Measurements from ENCODE around the gene FAU. TPM values are rescaled to one million over a fixed set of nuclear protein-coding genes. Genes with fewer than 3 reads are reported as not detected.

Gene FAU
- total and polyA plus RNA-seq, 2 of the 13 experiments (the other 11 are each of a cell fraction or from before 2014, with no cell fraction given): 374 to 869 TPM

DNA sequence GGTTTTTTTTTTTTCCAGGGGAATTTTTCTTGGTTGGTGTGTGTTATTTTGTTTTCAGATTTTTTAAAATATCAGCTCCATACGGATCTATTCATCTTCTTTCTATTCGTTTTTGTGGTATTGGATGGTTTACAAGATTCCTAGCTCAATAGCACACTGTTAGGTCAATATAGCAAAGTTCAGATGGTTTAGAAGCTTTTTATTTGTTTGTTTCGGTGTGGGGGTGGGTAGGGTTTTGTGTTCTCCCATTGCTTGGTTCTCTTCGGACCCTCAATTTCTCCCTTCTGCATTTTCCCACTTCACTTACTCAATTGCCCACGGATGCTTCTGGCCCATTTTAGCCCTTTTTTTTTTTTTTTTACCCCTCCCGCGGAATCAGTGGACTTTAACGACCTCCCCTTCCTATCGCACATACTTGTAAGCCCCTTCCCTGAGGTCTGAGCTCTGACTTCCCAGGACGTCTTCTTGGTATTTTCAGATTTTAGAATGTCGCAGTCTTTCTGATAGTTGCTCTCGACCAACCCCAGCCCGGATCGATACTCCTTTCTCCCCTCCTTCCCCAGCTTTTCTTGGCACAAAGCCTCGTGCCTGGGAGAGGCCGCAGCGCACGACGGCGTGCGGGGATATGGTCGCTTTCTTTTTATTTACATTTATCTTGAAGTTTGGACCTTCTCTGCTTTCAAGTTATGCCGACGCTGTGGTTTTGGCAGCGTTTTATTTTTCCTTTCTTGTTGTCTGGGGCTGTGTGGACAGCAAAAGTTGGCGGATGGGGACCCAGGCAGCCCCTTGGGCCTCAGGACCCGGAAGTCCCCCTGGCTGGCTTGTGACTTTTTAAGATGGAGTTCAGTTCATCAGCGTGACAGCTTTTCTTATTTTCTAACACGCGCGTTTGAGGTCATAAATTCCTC lies 43.7 kb upstream of the FAU start (continued):
- TF ChIP-seq, protein P1, sequence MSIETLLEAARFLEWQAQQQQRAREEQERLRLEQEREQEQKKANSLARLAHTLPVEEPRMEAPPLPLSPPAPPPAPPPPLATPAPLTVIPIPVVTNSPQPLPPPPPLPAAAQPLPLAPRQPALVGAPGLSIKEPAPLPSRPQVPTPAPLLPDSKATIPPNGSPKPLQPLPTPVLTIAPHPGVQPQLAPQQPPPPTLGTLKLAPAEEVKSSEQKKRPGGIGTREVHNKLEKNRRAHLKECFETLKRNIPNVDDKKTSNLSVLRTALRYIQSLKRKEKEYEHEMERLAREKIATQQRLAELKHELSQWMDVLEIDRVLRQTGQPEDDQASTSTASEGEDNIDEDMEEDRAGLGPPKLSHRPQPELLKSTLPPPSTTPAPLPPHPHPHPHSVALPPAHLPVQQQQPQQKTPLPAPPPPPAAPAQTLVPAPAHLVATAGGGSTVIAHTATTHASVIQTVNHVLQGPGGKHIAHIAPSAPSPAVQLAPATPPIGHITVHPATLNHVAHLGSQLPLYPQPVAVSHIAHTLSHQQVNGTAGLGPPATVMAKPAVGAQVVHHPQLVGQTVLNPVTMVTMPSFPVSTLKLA (IDR thresholded peaks at IDR 0.05): peak; percentile 61
- TF ChIP-seq, protein P2, sequence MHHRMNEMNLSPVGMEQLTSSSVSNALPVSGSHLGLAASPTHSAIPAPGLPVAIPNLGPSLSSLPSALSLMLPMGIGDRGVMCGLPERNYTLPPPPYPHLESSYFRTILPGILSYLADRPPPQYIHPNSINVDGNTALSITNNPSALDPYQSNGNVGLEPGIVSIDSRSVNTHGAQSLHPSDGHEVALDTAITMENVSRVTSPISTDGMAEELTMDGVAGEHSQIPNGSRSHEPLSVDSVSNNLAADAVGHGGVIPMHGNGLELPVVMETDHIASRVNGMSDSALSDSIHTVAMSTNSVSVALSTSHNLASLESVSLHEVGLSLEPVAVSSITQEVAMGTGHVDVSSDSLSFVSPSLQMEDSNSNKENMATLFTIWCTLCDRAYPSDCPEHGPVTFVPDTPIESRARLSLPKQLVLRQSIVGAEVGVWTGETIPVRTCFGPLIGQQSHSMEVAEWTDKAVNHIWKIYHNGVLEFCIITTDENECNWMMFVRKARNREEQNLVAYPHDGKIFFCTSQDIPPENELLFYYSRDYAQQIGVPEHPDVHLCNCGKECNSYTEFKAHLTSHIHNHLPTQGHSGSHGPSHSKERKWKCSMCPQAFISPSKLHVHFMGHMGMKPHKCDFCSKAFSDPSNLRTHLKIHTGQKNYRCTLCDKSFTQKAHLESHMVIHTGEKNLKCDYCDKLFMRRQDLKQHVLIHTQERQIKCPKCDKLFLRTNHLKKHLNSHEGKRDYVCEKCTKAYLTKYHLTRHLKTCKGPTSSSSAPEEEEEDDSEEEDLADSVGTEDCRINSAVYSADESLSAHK (CRISPR knock-in tag; IDR thresholded peaks at IDR 0.05; ENCODE audit: borderline replicate concordance): no peak
- TF ChIP-seq ZMYM3 (CRISPR knock-in tag; IDR thresholded peaks at IDR 0.05): peak; percentile 81
- no peak for TF ChIP-seq FLYWCH1 (CRISPR knock-in tag; IDR thresholded peaks at IDR 0.05)
- TF ChIP-seq KLF16 (CRISPR knock-in tag; IDR thresholded peaks at IDR 0.05): peak in 1 of 2 experiments; percentile 76; a peak in 2 of 4 replicates
- TF ChIP-seq PRPF4 (IDR thresholded peaks at IDR 0.05; ENCODE audit: low read depth, low read length, poor library complexity, severe bottlenecking): no peak
- TF ChIP-seq, protein P3, sequence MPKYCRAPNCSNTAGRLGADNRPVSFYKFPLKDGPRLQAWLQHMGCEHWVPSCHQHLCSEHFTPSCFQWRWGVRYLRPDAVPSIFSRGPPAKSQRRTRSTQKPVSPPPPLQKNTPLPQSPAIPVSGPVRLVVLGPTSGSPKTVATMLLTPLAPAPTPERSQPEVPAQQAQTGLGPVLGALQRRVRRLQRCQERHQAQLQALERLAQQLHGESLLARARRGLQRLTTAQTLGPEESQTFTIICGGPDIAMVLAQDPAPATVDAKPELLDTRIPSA (CRISPR knock-in tag; IDR thresholded peaks at IDR 0.05; ENCODE audit: borderline replicate concordance): no peak
- TF ChIP-seq, protein P4, sequence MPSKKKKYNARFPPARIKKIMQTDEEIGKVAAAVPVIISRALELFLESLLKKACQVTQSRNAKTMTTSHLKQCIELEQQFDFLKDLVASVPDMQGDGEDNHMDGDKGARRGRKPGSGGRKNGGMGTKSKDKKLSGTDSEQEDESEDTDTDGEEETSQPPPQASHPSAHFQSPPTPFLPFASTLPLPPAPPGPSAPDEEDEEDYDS (CRISPR knock-in tag; IDR thresholded peaks at IDR 0.05): 0 out of 2 replicates have a peak, but pooled peaks have one; percentile 44
- TF ChIP-seq, protein P5, sequence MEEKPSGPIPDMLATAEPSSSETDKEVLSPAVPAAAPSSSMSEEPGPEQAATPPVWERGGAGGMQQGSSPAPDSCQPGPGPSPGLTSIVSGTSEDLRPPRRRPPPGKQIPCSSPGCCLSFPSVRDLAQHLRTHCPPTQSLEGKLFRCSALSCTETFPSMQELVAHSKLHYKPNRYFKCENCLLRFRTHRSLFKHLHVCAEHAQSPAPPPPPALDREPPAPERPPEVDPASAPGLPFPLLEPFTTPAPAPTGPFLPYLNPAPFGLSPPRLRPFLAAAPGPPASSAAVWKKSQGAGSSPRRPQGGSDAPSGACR (CRISPR knock-in tag; IDR thresholded peaks at IDR 0.05): no peak; the same call in 1 of the 2 replicates
- TF ChIP-seq PHB2 (IDR thresholded peaks at IDR 0.05; ENCODE audit: partially characterized antibody): no peak
- TF ChIP-seq ZNF121 (CRISPR knock-in tag; IDR thresholded peaks at IDR 0.05): no peak
- TF ChIP-seq ZNF749 (CRISPR knock-in tag; IDR thresholded peaks at IDR 0.05; ENCODE audit: borderline replicate concordance): no peak
- peak; percentile 62 for TF ChIP-seq TBX2 (CRISPR knock-in tag; IDR thresholded peaks at IDR 0.05; ENCODE audit: borderline replicate concordance)
- TF ChIP-seq ZNF317 (CRISPR knock-in tag; IDR thresholded peaks at IDR 0.05): no peak
- TF ChIP-seq SMAD9 (CRISPR knock-in tag; IDR thresholded peaks at IDR 0.05): 0 out of 2 replicates have a peak, but pooled peaks have one; percentile 72

All from HepG2 (cell line).